ENCODE data around the gene RYR1. TPM values are rescaled to one million over a fixed set of nuclear protein-coding genes. Genes with fewer than 3 reads are reported as not detected.
"Not testable (repeated sequence)": the region's sequence is repeated elsewhere in the genome, so short reads cannot be mapped to it uniquely, and the experiment has no call there.

RYR1 gene
- total RNA-seq, 1 experiment from 2014 or later, result not detected

GRCh38 chr19:38512277-38512676, 78.8 kb downstream of the RYR1 start:
- H3F3A ChIP-seq (ENCODE audit: low read length, unreplicated experiment), result no peaks in the 10 kb centered on the region
- H3K27ac ChIP-seq (ENCODE audit: low read length), result no peak overlapping the region
- H2AFZ ChIP-seq (ENCODE audit: low read length), result no peak overlapping the region
- DNase-seq, result no peak
- CTCF ChIA-PET, result no interaction called here
- no peak for ATAC-seq
- no peak overlapping the region for H3K4me2 ChIP-seq (ENCODE audit: low read length)
- no peaks in the 10 kb centered on the region for H3K27me3 ChIP-seq (ENCODE audit: low read length)
- no peaks in the 10 kb centered on the region for H3K9me3 ChIP-seq (ENCODE audit: low read length)
- H3K36me3 ChIP-seq (ENCODE audit: low read depth, low read length), result no peaks in the 10 kb centered on the region
- no peaks in the 10 kb centered on the region for H3K4me1 ChIP-seq (ENCODE audit: insufficient read depth, low read length)
- intact Hi-C loops (cut with micrococcal nuclease), result no loop called here
- H3K9ac ChIP-seq (ENCODE audit: low read length), result no peak overlapping the region
- TF ChIP-seq CTCF (conservative IDR thresholded peaks at IDR 0.05; ENCODE audit: low read depth, low read length), result no peak
- no peak for TF ChIP-seq EZH2phosphoT487 (IDR thresholded peaks at IDR 0.05; ENCODE audit: borderline replicate concordance, low read length)
- no peak for TF ChIP-seq EZH2 (IDR thresholded peaks at IDR 0.05; ENCODE audit: low read length, unreplicated experiment)
- no peaks in the 10 kb centered on the region for H3K79me2 ChIP-seq (ENCODE audit: low read length)
- POLR2A ChIA-PET (ENCODE audit: unreplicated experiment), result no interaction called here
- no peaks in the 10 kb centered on the region for H4K20me1 ChIP-seq (ENCODE audit: low read length)
- H3K9me2 ChIP-seq (replicated peaks; ENCODE audit: low read length), result no peaks in the 10 kb centered on the region
- BruUV-seq (replicated peaks), result no TSS peak
- H3K4me3 ChIP-seq (ENCODE audit: low read length), result no peak overlapping the region

GRCh38 chr19:38513156-38513555, 79.7 kb downstream of the RYR1 start:
- H2AFZ ChIP-seq (ENCODE audit: low read length); BruUV-seq (replicated peaks); H3K9ac ChIP-seq (ENCODE audit: low read length); H3K4me2 ChIP-seq (ENCODE audit: low read length); H3K4me3 ChIP-seq (ENCODE audit: low read length); H3K9me3 ChIP-seq (ENCODE audit: low read length); H3F3A ChIP-seq (ENCODE audit: low read length, unreplicated experiment); ATAC-seq; H3K79me2 ChIP-seq (ENCODE audit: low read length); H4K20me1 ChIP-seq (ENCODE audit: low read length); H3K4me1 ChIP-seq (ENCODE audit: insufficient read depth, low read length); H3K27ac ChIP-seq (ENCODE audit: low read length); H3K36me3 ChIP-seq (ENCODE audit: low read depth, low read length); intact Hi-C loops (cut with micrococcal nuclease); DNase-seq; CTCF ChIA-PET; H3K9me2 ChIP-seq (replicated peaks; ENCODE audit: low read length); POLR2A ChIA-PET (ENCODE audit: unreplicated experiment); H3K27me3 ChIP-seq (ENCODE audit: low read length): not testable (repeated sequence)

- intact Hi-C loops (cut with micrococcal nuclease), result no loop called here
Measured at GRCh38 chr19:38513762-38514167, 80.3 kb downstream of the RYR1 start.

More at GRCh38 chr19:38513762-38514167, 80.3 kb downstream of the RYR1 start:
- no TSS peak for BruUV-seq (replicated peaks)
- Histone ChIP-seq H3K36me3 (ENCODE audit: low read depth, low read length) (no peaks in the 10 kb centered on the region), H4K20me1 (ENCODE audit: low read length) (no peaks in the 10 kb centered on the region), H3K4me3 (ENCODE audit: low read length) (no peak overlapping the region), H3F3A (ENCODE audit: low read length, unreplicated experiment) (no peaks in the 10 kb centered on the region), H3K27ac (ENCODE audit: low read length) (no peak overlapping the region), H3K79me2 (ENCODE audit: low read length) (no peaks in the 10 kb centered on the region), H3K4me2 (ENCODE audit: low read length) (no peak overlapping the region), H2AFZ (ENCODE audit: low read length) (no peak overlapping the region), H3K9me2 (replicated peaks; ENCODE audit: low read length) (no peaks in the 10 kb centered on the region), H3K9me3 (ENCODE audit: low read length) (no peaks in the 10 kb centered on the region), H3K9ac (ENCODE audit: low read length) (no peak overlapping the region), H3K27me3 (ENCODE audit: low read length) (no peaks in the 10 kb centered on the region), H3K4me1 (ENCODE audit: insufficient read depth, low read length) (no peaks in the 10 kb centered on the region)
- ChIA-PET POLR2A (ENCODE audit: unreplicated experiment) (no interaction called here), CTCF (no interaction called here)
- ATAC-seq, result no peak
- DNase-seq, result no peak
- TF ChIP-seq EZH2phosphoT487 (IDR thresholded peaks at IDR 0.05; ENCODE audit: borderline replicate concordance, low read length) (no peak), EZH2 (IDR thresholded peaks at IDR 0.05; ENCODE audit: low read length, unreplicated experiment) (no peak), CTCF (conservative IDR thresholded peaks at IDR 0.05; ENCODE audit: low read depth, low read length) (no peak)

Data from PC-3 (cell line).